Left kidney (tissue), 2 donors: ENCODE data around the gene CTBP2. TPM values are rescaled to one million over a fixed set of nuclear protein-coding genes. Genes with fewer than 3 reads are reported as not detected.

Experiments used
- DNase-seq: peaks from one replicate; pipeline ENCODE4 v3.0.0-alpha.2; 2013
- polyA plus RNA-seq: library from polyadenylated mRNA; unstranded; fragments of 120-200 nt; gene quantifications from one replicate; pipeline ENCODE4 v1.2.1, GENCODE V29; 2013; ENCODE audit not compliant: insufficient read length

Gene CTBP2
- polyA plus RNA-seq, 1 donor = 83.5 TPM

DNA sequence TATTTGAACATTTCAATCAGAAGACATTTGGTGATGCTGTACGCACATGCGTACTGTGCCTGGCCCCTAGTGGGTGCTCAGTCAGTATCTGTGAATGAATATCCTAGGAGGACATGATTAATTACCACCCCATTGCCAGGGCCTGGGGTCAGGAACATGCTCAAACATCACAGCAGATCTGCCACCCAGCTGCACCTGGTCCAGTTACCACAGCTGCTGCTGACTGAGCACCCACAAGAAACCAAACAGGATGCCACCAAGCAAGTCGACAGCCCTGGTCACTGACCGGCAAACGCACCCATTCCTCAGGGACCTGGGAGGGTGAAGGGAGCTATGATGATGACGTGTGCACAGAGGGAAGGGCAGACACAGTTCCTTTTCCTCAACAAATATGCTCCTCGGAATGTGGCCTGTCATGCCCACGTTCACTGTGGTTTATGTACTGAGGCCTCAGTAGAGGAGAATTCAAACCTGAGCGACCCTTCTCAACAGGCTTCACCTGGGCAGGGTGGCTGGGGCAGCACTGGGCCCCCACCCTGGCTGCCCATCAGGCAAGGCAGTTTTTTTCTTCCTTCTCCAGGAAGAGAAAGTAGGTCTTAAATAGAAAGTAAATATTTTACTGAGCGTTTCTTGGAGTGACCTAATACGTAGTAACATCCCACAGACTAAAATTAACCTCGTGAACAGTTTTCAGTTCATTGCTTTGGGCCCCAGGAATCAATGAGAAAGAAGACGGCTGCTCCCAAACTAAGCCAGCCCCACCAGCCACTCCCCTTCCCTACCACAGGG is 13.4 kb downstream of the CTBP2 start:
- DNase-seq = no peak

DNA sequence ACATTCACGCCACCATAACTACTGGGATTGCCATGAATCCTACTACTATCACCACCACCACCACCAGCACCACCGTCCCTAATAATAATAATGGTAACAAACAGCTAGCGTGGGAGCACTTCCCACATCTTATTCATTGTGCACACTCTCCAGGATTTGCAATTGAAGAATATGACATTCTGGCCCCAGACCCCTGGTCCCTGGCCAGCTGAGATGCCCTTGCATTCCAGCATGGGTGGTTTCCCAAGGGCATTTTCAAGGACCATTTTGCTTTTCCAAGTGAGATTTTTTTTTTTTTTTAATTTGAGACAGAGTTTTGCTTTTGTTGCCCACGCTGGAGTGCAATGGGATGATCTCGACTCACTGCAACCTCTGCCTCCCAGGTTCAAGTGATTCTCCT is 14.7 kb downstream of the CTBP2 start:
- no peak for DNase-seq

DNA sequence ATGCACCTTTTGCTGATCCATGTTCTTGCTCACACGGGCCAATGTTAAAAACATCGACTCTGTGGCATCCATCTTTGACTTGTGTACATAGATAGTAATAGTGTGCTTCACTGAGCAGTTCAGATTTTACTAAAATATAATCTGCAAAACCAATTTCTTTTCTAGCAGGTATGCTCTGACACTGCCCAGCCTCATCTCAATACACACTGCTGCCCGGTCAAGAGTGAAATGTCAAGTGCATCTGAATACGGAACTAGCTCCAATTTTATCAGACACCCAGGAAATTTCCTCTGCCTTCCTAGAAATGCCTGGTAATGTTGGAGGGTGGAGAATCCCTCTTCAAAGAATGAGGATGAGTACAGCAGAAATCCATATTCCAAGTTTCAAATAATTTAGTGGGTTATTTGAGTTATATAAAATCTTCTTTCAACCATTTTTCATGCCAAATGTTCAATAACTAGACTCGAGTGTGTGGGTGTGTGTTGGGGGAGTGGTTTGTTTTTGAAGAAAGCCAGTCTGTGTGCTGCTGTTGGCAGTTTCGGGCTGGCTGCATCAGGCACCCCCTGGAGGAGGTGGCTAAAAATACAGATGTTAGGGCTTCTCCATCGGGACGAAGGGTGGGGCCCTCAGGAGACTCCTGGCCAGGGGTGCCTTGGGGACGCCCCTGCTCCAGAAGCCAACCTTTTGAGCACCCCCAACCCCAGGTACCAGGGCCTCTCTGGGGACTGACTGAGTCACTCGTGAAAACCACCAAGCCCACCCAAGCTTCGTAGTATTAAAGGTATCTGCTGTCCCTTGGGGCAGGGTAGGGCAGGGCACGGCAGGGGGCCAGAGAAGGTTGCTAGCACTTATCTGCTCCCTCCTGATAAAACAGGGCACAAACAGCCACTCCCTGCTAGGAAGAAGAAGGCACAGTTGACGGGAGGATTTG is 15.4 kb downstream of the CTBP2 start:
- DNase-seq = no peak

DNA sequence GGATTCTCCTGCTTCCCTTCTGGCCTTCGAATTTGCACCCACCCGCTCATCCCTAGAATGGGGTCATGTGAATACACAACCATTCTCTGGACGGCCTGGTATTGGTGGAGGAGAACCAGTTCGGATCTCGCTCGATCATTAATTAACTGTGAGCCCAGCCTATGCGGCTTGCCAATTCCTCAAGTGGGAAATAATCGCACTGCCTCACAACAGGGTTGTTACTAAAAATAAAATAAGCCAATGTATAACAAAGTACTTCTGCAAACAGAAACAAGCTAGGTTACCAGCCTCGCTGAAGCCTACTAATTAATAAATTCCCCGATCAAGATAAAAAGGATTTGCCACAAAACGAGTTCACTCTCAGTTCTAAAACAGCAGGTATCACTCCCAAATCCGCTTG is 16.2 kb downstream of the CTBP2 start:
- no peak for DNase-seq

DNA sequence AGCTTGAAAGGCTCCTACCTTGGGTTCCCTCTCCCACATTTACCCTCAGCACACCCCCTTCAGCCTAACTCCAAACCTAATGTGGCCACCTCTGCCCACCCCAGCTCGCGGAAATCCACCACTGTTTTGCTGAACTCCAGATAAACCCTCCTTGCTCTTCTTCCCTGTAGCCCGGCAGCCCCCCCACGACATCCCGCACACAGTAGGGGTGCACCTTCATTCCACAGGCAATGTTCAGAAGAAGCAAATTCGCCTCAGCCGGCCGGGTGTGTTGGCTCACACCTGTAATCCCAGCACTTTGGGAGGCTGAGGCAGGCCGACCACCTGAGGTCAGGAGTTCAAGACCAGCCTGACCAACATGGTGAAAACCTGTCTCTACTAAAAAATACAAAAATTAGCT is 17.4 kb downstream of the CTBP2 start:
- DNase-seq = no peak

DNA sequence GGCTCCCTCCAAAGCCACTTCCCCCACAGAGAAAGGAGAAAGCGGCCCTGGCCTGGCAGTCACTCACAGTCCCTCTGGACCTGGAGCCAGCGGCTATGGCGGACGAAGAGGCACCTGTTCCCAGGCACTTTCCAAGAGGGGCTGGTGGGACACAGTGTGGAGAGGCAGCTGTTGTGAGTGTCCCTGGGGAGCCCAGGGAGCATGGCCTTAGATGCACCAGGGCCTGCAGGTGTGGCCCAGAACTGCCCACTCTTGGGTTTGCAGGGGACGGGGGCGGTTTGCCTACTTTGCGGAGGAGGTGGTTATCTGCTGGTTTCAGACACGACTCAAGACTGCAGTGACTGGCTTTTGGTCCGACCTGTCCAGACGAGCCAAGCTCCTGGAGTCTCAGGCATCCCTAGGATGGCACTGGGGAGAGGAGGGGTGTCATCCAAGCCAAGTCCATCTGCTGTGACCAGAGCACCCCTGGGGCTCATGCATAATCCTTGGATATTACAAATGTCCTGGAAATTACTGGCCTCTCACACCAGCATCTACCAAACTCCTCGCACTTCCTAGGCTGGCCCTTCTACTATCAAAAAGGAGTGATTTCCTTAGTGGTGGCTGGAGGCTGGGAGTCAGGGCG is 18.4 kb downstream of the CTBP2 start:
- DNase-seq = no peak

DNA sequence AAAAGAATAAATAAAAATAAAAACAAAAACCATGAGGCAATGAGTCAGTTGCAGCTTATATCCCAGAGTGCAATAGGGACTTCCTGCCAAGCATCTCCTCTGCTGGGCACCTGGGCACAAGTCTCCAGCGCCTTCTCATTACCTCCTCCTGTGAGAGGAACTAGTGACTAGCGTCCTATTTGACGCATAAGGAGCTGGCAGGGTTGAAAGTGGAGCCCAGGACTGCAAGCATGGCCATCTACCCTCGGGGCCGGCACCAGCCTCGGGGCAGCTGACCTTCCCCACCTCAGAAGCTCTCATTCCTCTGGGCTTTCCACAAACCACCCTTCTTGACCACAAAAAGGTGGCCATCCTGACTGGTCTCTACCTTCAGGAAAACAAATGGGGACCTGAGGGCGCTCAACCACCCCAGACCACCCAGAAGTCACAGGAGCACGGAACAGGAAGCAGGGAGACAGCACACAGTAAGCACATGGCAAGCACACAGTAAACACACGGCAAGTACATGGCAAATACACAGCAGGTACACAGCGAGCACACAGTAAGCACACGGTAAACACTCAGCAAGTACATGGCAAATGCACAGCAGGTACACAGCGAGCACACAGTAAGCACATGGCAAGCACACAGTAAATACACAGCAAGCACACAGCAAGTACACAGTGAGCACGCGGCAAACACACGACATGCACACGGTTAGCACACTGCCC is 19.1 kb downstream of the CTBP2 start:
- DNase-seq = no peak

DNA sequence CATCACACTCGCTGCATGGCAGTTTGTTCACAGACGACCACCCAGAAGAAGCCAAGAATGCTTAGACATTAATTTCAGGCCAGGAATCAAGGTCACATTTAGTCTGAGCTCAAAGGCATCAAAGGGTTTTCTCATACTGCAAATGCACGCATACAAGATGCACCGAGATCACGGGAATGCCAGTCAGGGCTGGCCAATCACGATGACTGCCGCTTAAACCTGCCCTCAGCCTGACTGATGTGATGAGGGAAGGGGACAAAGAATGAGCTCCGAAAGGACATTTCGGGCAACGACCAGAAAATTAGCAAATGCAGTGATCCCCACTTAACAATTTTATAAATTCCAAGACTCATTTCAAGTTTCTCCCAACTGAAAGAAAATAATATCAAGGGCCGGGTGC is 20.2 kb downstream of the CTBP2 start:
- DNase-seq = no peak

DNA sequence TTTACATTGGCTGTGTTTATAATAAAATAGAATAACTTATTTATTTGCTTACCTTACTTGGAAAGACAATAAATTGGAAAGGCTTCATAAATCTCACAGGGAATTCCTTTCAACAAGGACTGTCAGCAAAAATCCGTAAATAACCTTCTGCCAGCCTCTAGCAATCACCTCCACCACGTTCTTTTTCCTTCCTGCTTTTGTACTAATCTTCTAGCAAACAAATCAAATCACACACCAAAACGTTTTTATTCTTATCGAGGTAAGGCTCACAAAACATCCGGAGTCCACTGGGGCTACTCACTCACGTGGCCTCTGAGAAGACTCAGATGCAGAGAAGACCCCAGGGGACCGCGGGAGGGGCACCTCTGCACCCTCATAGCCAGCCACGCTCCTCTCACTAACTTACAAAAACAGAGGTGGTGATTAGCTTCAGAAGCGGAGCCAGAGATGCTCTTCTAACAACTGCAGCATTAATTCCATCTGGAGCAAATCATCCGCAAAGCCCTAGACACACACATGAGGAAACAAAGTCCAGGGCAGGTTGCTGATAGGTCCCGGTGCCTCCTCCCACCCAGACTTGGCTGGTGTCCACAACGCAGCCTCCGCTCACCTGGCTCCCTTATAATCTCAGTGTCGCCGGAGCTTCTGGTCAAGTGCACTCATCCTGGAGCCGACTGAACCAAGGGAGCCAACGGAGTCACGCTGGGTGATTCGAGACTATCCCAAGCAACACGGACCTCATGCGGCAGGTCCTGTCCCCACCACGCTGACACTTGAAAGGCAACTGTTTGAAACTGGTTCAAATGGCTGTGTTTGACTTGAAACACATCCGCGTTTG is 22.5 kb downstream of the CTBP2 start:
- no peak for DNase-seq

DNA sequence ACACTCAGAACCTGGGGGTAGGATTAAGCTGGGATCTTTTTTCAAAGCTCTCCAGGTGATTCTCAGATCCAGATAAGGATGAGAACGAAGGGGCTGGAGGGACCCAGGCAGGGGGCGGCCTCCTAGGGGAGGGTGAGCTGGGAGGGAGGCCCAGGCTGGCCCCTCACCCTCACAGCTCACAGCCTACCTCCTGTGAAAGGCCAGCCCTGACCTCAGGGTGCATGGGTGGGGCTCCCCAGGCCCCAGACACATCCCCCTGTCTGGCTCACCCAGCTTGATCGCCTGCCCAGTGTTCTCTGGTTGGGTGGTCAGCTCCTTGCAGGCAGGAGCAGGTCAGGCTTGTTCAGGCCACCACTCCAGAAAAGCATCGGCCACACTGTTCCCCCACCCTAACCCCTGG is 24.3 kb downstream of the CTBP2 start:
- DNase-seq = no peak

DNA sequence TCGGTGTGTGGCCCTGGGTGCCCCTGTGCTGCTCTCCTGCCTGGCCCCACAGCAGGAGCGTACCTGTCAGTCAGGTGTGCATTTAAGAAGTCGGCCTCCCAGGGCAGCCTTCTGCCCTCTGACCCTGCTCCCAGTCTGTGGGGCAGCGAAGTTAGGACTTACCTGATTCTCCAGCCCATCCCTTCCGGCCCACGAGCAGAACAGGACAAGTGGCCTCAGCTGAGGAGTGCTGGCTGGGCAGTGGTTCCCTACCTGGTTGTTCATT is 24.7 kb downstream of the CTBP2 start:
- DNase-seq = no peak

DNA sequence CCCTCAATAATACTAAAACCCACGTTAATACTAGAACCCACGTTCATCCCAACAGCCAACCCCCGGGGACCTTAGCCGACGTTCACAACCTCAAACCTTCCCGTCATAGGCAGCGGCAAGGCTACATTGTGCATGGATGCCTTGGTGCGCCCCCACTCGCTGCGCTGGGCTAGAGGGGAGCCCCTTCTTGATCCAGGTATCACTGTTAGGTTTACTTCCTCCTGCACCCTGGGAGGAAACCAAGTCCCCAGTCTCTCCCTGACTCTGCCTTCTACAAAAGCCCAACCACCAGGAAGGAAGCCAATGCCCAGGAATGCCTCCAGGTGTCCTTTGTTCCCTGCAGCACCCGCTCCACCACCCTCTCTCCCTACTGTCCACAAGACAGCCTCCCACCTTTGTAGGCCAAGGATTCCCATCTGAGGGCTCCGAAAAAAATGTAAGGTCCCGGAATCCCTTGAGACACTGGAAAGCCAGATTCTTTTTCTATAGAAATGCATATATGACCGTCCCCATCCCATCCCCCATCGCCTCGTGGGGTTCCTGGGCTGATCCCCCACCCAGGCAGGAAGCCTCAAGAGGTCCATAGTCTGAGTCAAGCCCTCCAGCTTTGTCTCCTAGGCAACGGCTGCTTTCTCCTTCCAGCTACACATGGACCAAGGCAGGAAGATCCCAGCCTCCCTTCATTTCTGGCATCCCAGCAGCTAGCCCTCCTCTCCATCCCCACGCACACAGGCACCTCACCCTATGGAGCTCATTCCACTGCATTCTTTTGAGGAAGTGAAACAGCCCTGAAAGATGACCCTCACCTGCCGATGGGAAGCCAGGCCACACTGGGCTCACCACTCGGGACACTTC is 25.2 kb downstream of the CTBP2 start:
- no peak for DNase-seq

DNA sequence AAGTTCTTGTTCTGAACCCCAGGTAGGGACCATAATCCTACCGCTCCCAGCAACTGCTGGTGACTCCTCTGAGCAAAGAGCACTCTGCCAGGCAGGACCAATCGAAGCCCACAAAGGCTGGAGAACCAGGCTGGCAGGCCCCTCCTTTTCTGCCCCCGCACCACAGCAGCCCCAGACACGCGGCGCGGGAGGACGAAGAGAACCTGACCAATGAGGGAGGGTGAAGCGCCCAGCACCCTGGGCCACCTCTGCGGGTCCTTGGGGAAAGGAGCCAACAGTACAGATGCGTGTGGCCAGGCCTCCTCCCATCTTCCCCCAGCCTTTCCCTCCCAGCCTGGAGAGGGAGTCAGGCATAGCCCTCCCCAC is 25.9 kb downstream of the CTBP2 start:
- DNase-seq = no peak

DNA sequence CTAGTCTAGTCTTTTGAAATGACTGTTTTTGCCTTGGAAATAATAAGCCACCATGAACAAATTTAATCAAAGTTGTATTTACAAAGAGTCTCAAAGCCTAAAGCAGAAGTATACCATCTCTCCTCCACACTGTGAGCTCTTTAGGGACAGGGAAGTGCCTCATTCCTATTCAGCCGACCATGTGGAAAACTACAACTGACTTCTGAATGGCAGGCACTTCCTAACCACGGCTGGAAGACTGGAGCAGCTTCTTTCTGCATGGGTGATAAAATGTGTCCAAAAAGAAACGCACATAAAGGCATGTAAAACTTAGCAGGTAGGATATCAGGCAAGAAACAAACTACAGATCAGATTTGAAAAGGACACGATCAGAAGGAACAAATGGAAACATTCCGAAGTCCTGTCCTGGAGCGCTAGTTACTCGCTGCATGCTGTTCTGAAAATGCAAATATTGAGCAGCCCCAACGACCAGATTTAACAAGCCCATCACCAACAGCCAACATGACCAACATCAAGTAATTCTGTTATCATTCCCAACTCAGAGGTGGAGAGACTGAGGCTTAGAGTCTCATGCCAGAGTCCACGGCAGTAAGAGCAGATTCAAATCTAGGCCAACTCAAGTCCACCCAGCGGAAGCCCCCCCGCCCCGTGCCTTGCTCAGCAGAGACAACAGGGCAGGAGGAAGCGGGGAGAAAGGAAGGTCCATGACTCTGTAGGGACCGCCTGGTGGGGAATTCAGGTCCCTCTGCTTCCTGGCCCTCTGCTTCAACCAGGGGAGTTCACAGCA is 26.5 kb downstream of the CTBP2 start:
- DNase-seq = no peak

DNA sequence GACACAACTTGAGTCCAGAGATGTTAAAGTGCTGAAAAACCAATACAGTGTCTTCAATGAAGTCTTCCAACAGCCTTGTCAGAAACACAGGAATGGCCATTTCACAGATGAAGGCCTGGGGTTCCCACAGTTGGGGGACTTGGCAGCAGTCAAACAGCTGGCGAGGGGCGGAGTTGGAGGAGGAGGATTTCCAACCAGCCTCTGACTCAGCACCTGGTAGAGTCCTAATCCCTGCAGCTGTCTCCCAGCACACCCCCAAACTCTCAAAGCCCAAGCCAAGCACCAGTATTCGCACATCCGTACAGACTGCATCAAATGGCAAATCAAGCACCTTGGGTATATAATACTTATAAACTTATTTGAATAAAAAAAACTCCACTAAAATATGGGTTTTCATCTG is 28.0 kb downstream of the CTBP2 start:
- DNase-seq = no peak

DNA sequence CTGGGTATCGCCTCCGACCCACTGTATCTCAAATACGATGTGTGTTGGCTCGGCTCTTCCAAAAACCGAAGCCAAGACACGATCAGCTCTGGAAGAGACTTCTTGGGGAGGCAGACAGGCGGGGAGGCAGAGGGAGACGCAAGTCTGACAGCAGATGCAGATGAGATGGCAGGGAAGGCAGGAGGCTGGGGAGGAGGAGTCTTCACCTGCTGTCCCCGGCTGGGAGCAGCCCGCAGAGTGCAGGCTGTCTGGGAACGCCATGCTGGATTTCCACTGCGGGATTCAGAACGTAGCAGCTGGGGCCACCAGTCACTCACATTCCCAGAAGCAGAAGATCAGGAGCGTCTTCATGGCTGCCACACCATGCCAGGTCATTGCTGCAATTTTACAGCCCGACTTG is 29.4 kb downstream of the CTBP2 start:
- no peak for DNase-seq

DNA sequence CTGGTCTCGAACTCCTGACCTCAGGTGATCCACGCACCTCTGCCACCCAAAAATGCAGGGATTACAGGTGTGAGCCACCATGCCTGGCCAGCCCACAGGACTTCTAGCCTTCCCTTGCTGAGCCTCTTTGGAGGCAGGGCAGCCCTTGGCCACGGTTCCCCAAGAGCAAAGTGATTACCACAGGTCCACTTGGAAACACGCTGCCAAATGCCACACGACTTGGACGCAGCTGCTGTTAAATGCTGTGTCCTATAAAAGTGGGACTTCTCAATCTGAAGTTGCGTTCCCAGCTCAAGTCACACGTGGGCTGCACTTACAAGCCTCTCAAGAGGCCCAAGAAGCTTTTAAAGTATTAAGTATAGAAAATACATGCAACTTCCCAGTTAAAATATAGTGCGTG is 30.1 kb downstream of the CTBP2 start:
- DNase-seq = no peak

DNA sequence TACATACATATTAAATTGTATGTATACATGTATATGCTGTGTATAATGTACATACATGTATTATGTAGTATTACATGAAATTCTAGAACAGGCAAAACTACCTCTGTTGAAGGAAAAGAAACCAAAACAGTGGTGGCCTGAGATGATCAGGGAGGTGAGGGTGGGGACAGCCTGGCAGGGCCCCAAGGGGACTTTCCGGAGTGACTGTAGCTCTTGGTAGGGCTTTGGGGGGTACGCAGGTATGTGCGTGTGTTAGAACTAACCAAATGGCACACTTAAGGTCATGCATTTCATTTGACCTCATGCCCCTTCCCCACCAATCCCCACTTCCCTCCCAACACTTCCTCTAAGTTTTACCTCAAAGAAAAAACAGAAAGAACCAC is 31.3 kb downstream of the CTBP2 start:
- DNase-seq = no peak

DNA sequence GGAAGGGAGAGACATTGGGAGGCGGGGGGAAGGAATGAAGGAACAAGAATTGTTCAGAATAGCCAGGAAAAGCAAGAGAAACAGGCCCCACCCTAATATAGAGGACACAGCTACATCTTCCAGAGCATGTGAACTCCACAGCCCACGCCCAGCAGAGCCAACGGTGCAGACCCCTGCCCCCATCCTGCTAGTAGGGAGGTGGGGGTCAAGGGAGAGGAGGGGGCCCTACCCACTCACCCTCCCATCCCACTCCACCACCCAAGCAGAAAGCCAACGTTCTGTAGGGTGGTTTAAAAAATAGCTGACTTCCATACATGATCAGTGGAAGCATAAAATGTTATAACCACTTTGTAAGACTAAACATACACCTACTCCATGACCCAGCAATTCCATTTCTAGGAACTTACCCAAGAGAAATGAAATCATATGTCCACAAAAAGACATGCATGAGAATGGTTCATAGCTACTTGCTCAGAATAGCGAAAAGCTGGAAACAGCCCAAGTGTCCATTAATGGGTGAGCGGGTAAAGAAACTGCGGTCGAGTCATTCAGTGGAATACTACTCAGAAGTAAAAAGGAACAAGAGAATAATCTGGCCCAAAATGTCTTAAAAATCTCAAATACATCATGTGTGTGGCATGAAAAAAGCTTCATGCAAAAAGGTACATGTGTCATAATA is 31.8 kb downstream of the CTBP2 start:
- no peak for DNase-seq
